DOHH2 (cell line): Measurements from ENCODE around the gene NEDD4L.

ENCODE experiments used
- CTCF ChIP-seq: fragments of 200-600 bp; sonication (generic); IDR thresholded peaks from one replicate; pipeline ENCODE4 v1.5.1; 2014; ENCODE audit warnings: antibody characterized with exemption, mild to moderate bottlenecking, low read depth, low read length; ENCODE audit not compliant: poor library complexity, severe bottlenecking
- EZH2phosphoT487 ChIP-seq: fragments of 200-600 bp; sonication (generic); IDR thresholded peaks from 2 replicates; pipeline ENCODE4 v1.6.1; 2017; ENCODE audit warnings: borderline replicate concordance, mild to moderate bottlenecking, antibody characterized with exemption, low read length, moderate library complexity, mixed read lengths

- TF ChIP-seq CTCF (no peak), EZH2phosphoT487 (no peak)
Observed at GRCh38 chr18:58192519-58192918, 148.5 kb downstream of the NEDD4L start.
